GM12878 (cell line): ENCODE measurements around the gene PPP2R3B. TPM values are rescaled to one million over a fixed set of nuclear protein-coding genes. Genes with fewer than 3 reads are reported as not detected.

Experiments used
- ATAC-seq: fragments of 200-7000 bp; cut with Tn5 transposase; 3 replicates; pipeline ENCODE4 v1.9.1; 2020; ENCODE audit warnings: mild to moderate bottlenecking, moderate library complexity
- BruUV-seq: library from RNA; stranded (reverse); fragments of 400-500 nt; replicated peaks from 2 replicates; lab custom pipeline; 2021; lab: Mats Ljungman, UMichigan
- CTCF ChIA-PET: fragments of 300-600 bp; sonication (Branson Sonifier 250); formaldehyde crosslinking; extraction: SDS; loops from one replicate; lab custom pipeline; 2021; ENCODE audit warnings: inconsistent platforms; lab: Yijun Ruan, JAX
- POLR2A ChIA-PET: fragments of 350-600 bp; formaldehyde crosslinking; extraction: SDS; loops from one replicate; lab custom pipeline; 2021; ENCODE audit warnings: inconsistent platforms; lab: Charles Lee
- RAD21 ChIA-PET: fragments of 300-600 bp; sonication (Branson Sonifier 250); formaldehyde crosslinking; loops from one replicate; lab custom pipeline; 2023; ENCODE audit warnings: antibody characterized with exemption; ENCODE audit not compliant: unreplicated experiment; lab: Charles Lee
- SMC1A ChIA-PET: fragments of 300-600 bp; sonication (Branson Sonifier 250); formaldehyde crosslinking; loops from one replicate; lab custom pipeline; 2023; ENCODE audit not compliant: unreplicated experiment, uncharacterized antibody; lab: Charles Lee
- DNase-seq: peaks from one replicate; pipeline ENCODE4 v3.0.0-alpha.2; 2011; ENCODE audit warnings: low read depth, low spot score
- FAIRE-seq: peaks from 3 replicates; lab custom pipeline; 2011; peaks lifted over from hg19 to GRCh38; lab: Jason Lieb, UNC
- H2AFZ ChIP-seq: 2 replicates; pipeline ENCODE4 v1.6.0; 2011; ENCODE audit warnings: low read depth, low read length, control low read depth; ENCODE audit not compliant: control insufficient read depth
- H3K27ac ChIP-seq: 2 replicates; pipeline ENCODE4 v1.5.1; 2011; ENCODE audit warnings: control low read depth; ENCODE audit not compliant: control insufficient read depth, insufficient read depth
- H3K27me3 ChIP-seq, 2 experiments: replicated peaks in 1 of 2; 2 replicates each; pipeline versions ENCODE4 v1.6.0 to v1.6.1; 2011; ENCODE audit warnings: low read length in 1 of 2; ENCODE audit not compliant: control insufficient read depth in 2 of 2, insufficient read depth in 2 of 2
- H3K36me3 ChIP-seq, 2 experiments: 2 replicates each; pipeline ENCODE4 v1.5.1; 2011; ENCODE audit warnings: low read length in 1 of 2; ENCODE audit not compliant: control insufficient read depth in 2 of 2, insufficient read depth in 2 of 2
- H3K4me1 ChIP-seq: 2 replicates; pipeline ENCODE4 v1.6.1; 2011; ENCODE audit warnings: mild to moderate bottlenecking, low read length, moderate library complexity, mixed read lengths; ENCODE audit not compliant: control insufficient read depth, insufficient read depth
- H3K4me2 ChIP-seq: 2 replicates; pipeline ENCODE4 v1.6.0; 2011; ENCODE audit warnings: control low read depth; ENCODE audit not compliant: control insufficient read depth, insufficient read depth
- H3K4me3 ChIP-seq: fragments of 200-600 bp; sonication (generic); 2 replicates; pipeline ENCODE4 v1.5.1; 2016
- H3K79me2 ChIP-seq: 2 replicates; pipeline ENCODE4 v1.6.0; 2011; ENCODE audit warnings: low read length; ENCODE audit not compliant: control insufficient read depth, insufficient read depth
- H3K9ac ChIP-seq: 2 replicates; pipeline ENCODE4 v1.8.0; 2011; ENCODE audit warnings: low read length, control low read depth, mixed read lengths; ENCODE audit not compliant: control insufficient read depth, insufficient read depth
- H3K9me3 ChIP-seq: replicated peaks from 3 replicates; pipeline ENCODE4 v1.5.1; 2011; ENCODE audit warnings: mild to moderate bottlenecking, low read length; ENCODE audit not compliant: control insufficient read depth, insufficient read depth
- H4K20me1 ChIP-seq: 2 replicates; pipeline ENCODE4 v1.6.0; 2011; ENCODE audit not compliant: control insufficient read depth, insufficient read depth
- BHLHE40 ChIP-seq, 2 experiments: fragments of 450-650 bp in 1 of 2; IDR thresholded peaks; 2 replicates each; pipeline ENCODE4 v1.6.1; 2011 to 2017; ENCODE audit warnings: low read depth in 2 of 2, borderline replicate concordance in 1 of 2, improper control_type of control experiment in 1 of 2, low read length in 1 of 2, mild to moderate bottlenecking in 1 of 2
- BMI1 ChIP-seq: fragments of 450-650 bp; IDR thresholded peaks from 2 replicates; pipeline ENCODE4 v1.6.1; 2016; ENCODE audit warnings: mild to moderate bottlenecking, moderate library complexity, borderline replicate concordance
- CHD1 ChIP-seq: IDR thresholded peaks from 2 replicates; pipeline ENCODE4 v1.6.1; 2012; ENCODE audit warnings: low read depth, low read length, improper control_type of control experiment
- ESRRA ChIP-seq: IDR thresholded peaks from 2 replicates; pipeline ENCODE4 v1.6.1; 2012; ENCODE audit warnings: mild to moderate bottlenecking, low read length, improper control_type of control experiment
- IKZF1 ChIP-seq: fragments of 450-650 bp; conservative IDR thresholded peaks from 2 replicates; pipeline ENCODE4 v1.6.1; 2017; ENCODE audit warnings: antibody characterized with exemption, mild to moderate bottlenecking
- MTA2 ChIP-seq: fragments of 450-650 bp; IDR thresholded peaks from 2 replicates; pipeline ENCODE4 v1.6.1; 2016; ENCODE audit warnings: low read depth, mild to moderate bottlenecking, moderate library complexity
- MYC ChIP-seq: IDR thresholded peaks from 2 replicates; pipeline ENCODE4 v1.6.1; 2011; ENCODE audit warnings: mild to moderate bottlenecking, low read length, moderate library complexity, inconsistent platforms; ENCODE audit not compliant: insufficient read depth, insufficient replicate concordance, insufficient read length, severe bottlenecking
- NR2F1 ChIP-seq: fragments of 450-650 bp; conservative IDR thresholded peaks from 2 replicates; pipeline ENCODE4 v1.6.1; 2017; ENCODE audit warnings: mild to moderate bottlenecking
- POLR2A ChIP-seq: IDR thresholded peaks from 2 replicates; pipeline ENCODE4 v1.6.1; 2011; ENCODE audit warnings: low read depth, mild to moderate bottlenecking, low read length
- POU2F2 ChIP-seq: IDR thresholded peaks from 3 replicates; pipeline ENCODE4 v1.6.1; 2011; ENCODE audit warnings: low read depth, mild to moderate bottlenecking, low read length, borderline replicate concordance
- SIX5 ChIP-seq: IDR thresholded peaks from 2 replicates; pipeline ENCODE4 v1.6.1; 2011; ENCODE audit warnings: mild to moderate bottlenecking, low read depth, low read length, moderate library complexity; ENCODE audit not compliant: severe bottlenecking
- SP1 ChIP-seq: IDR thresholded peaks from one replicate; pipeline ENCODE4 v1.6.1; 2011; ENCODE audit warnings: low read depth, low read length
- TAF1 ChIP-seq: IDR thresholded peaks from 2 replicates; pipeline ENCODE4 v1.6.1; 2011; ENCODE audit warnings: mild to moderate bottlenecking, low read depth, low read length, borderline replicate concordance
- WGBS: methylation state at CpG from one replicate; pipeline ENCODE4 v1.1.6; 2016; ENCODE audit warnings: low lambda C conversion rate; ENCODE audit not compliant: insufficient replicate concordance, insufficient coverage; ENCODE audit errors: missing lambda C conversion rate; 5-methylcytosine and 5-hydroxymethylcytosine counted together
- in situ Hi-C: fragments of 300-500 bp; cut with MboI; formaldehyde crosslinking; loops from 9 replicates; pipeline ENCODE4 v1.14.3; 2018; ENCODE audit warnings: mixed read lengths
- intact Hi-C: fragments of 100-400 bp; cut with micrococcal nuclease; formaldehyde crosslinking; loops from one replicate; pipeline ENCODE4 v1.14.2; 2022; ENCODE audit not compliant: unreplicated experiment
- polyA plus RNA-seq, 11 experiments: library from polyadenylated mRNA; depleted of rRNA in 4 of 11; unstranded in 6 of 11; stranded (reverse) in 5 of 11; fragments of >200 nt; fragmentation: Nextera tagmentation in 4 of 11; fragmentation: Illumina TruSeq in 1 of 11; extraction: Ambion mirVana in 4 of 11; extraction: Trizol in 1 of 11; gene quantifications; 1 replicate in 1 of 11; 2 replicates in 10 of 11; pipeline versions ENCODE4 v1.2.1 to v1.2.3, GENCODE V29; 2011 to 2016; ENCODE audit warnings: inconsistent platforms in 2 of 11, missing spikeins in 2 of 11, low read depth in 1 of 11
- total RNA-seq, 4 experiments: library from RNA; depleted of rRNA in 3 of 4; stranded (reverse); fragments of >200 nt in 3 of 4; fragmentation: Illumina TruSeq in 1 of 4; extraction: Trizol in 1 of 4; gene quantifications; 2 replicates each; pipeline versions ENCODE4 v1.2.1 to v1.2.3, GENCODE V29; 2013 to 2021
- TF ChIP-seq, protein P1 (sequence below): fragments of 450-650 bp; IDR thresholded peaks from 2 replicates; pipeline ENCODE4 v1.6.1; 2017; ENCODE audit warnings: antibody characterized with exemption, mild to moderate bottlenecking, moderate library complexity
- TF ChIP-seq, protein P2 (sequence below): IDR thresholded peaks from 2 replicates; pipeline ENCODE4 v1.6.1; 2012; ENCODE audit warnings: low read depth, low read length, improper control_type of control experiment
- TF ChIP-seq, protein P3 (sequence below): IDR thresholded peaks from 2 replicates; pipeline ENCODE4 v1.6.1; 2012; ENCODE audit warnings: low read depth, low read length, improper control_type of control experiment

Gene PPP2R3B
- total and polyA plus RNA-seq, 10 of the 15 experiments (the other 5 are each of a cell fraction or from before 2014, with no cell fraction given): 0.11 to 34.3 (median 9.7) TPM; not detected in 1

DNA sequence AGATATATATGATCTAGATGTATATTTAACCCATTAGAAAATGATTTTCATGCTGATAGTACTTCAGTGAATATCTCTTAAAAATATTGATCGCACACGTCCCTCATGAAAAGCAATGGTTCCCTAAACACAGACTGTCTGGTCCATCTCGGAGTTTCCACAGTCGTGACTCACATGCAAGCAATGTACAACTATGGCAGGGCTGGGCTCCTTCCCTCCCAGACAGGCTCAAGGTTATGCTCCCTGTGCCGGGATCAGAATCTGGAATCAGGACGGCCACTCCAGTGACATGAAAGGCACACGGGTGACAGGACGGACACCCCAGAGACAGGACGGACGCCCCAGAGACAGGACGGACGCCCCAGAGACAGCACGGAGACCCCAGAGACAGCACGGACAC is 40.2 kb upstream of the PPP2R3B start (continued):
- TF ChIP-seq, protein P1, sequence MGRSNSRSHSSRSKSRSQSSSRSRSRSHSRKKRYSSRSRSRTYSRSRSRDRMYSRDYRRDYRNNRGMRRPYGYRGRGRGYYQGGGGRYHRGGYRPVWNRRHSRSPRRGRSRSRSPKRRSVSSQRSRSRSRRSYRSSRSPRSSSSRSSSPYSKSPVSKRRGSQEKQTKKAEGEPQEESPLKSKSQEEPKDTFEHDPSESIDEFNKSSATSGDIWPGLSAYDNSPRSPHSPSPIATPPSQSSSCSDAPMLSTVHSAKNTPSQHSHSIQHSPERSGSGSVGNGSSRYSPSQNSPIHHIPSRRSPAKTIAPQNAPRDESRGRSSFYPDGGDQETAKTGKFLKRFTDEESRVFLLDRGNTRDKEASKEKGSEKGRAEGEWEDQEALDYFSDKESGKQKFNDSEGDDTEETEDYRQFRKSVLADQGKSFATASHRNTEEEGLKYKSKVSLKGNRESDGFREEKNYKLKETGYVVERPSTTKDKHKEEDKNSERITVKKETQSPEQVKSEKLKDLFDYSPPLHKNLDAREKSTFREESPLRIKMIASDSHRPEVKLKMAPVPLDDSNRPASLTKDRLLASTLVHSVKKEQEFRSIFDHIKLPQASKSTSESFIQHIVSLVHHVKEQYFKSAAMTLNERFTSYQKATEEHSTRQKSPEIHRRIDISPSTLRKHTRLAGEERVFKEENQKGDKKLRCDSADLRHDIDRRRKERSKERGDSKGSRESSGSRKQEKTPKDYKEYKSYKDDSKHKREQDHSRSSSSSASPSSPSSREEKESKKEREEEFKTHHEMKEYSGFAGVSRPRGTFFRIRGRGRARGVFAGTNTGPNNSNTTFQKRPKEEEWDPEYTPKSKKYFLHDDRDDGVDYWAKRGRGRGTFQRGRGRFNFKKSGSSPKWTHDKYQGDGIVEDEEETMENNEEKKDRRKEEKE: no peak

DNA sequence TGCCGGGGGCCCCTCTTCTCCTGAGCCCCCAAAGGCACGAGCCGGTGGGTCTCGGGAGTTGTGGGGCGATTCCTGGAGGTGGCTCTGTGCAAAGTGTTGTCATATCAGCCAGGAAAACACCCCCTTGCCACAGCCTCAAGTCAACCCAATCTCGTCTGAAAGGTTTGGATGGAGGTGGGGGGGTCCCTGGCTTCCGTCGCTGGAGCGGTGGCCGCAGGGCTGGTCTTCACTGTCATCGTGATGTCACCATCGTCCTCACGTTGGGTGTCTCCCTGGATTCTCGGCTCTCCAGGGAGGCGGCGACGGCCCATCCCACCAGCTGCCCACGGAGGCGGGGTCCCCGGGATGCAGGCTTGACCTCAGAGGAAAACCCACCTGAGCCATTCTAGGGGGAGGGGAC is 38.3 kb upstream of the PPP2R3B start:
- Histone ChIP-seq H3K4me1 (no peaks in the 10 kb centered on the region), H3K9me3 (no peaks in the 10 kb centered on the region; the same call in 2 of the 3 replicates), H3K4me3 (no peak overlapping the region), H3K27ac (no peak overlapping the region), H3K79me2 (no peaks in the 10 kb centered on the region), H3K36me3 (no peaks in the 10 kb centered on the region), H2AFZ (no peak overlapping the region), H4K20me1 (no peaks in the 10 kb centered on the region), H3K27me3 (no peaks in the 10 kb centered on the region), H3K4me2 (no peak overlapping the region), H3K9ac (no peak overlapping the region)
- FAIRE-seq: no peak
- no peak for DNase-seq
- 88% methylated on average over 20 of the region's 20 CpGs for WGBS
- no peak for ATAC-seq
- no TSS peak for BruUV-seq
- intact Hi-C loops: no loop called here
- ChIA-PET POLR2A (no interaction called here), CTCF (no interaction called here), RAD21 (no interaction called here), SMC1A (no interaction called here)
- in situ Hi-C loops: no loop called here
- TF ChIP-seq TAF1: no peak
- no peak for TF ChIP-seq POLR2A
- no peak for TF ChIP-seq BHLHE40 (IDR thresholded peaks at IDR 0.05; ENCODE audit: borderline replicate concordance in 1 of 2, low read depth in 2 of 2, low read length in 1 of 2)
- TF ChIP-seq POU2F2: no peak
- no peak for TF ChIP-seq MYC
- no peak for TF ChIP-seq MTA2
- TF ChIP-seq CHD1: no peak
- TF ChIP-seq, protein P2, sequence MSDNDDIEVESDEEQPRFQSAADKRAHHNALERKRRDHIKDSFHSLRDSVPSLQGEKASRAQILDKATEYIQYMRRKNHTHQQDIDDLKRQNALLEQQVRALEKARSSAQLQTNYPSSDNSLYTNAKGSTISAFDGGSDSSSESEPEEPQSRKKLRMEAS: no peak
- TF ChIP-seq, protein P3, sequence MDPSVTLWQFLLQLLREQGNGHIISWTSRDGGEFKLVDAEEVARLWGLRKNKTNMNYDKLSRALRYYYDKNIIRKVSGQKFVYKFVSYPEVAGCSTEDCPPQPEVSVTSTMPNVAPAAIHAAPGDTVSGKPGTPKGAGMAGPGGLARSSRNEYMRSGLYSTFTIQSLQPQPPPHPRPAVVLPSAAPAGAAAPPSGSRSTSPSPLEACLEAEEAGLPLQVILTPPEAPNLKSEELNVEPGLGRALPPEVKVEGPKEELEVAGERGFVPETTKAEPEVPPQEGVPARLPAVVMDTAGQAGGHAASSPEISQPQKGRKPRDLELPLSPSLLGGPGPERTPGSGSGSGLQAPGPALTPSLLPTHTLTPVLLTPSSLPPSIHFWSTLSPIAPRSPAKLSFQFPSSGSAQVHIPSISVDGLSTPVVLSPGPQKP: no peak
- no peak for TF ChIP-seq ESRRA
- no peak for TF ChIP-seq NR2F1
- TF ChIP-seq IKZF1: no peak
- TF ChIP-seq SIX5: no peak
- TF ChIP-seq SP1: no peak
- TF ChIP-seq BMI1: no peak
